CD1c-positive myeloid dendritic cell (primary cell): Measurements from ENCODE around the gene SMARCD1.
"Not testable (repeated sequence)": the region's sequence is repeated elsewhere in the genome, so short reads cannot be mapped to it uniquely, and the experiment has no call there.

Experiments
- DNase-seq: peaks from one replicate; pipeline ENCODE4 v3.0.0-alpha.2; 2016; ENCODE audit errors: extremely low spot score

Gene SMARCD1

GRCh38 chr12:50077099-50077498, 8.0 kb upstream of the SMARCD1 start:
- no peak for DNase-seq

- DNase-seq, result no peak
These were observed 6.9 kb upstream of the SMARCD1 start for GRCh38 chr12:50078281-50078680.

GRCh38 chr12:50079771-50080170, 5.4 kb upstream of the SMARCD1 start:
- DNase-seq, result no peak

GRCh38 chr12:50081096-50081808, 3.9 kb upstream of the SMARCD1 start:
- DNase-seq, result no peak

- DNase-seq, result no peak
These were observed 2.5 kb upstream of the SMARCD1 start for GRCh38 chr12:50082644-50083043.

GRCh38 chr12:50083301-50083700, 1.8 kb upstream of the SMARCD1 start:
- no peak for DNase-seq

- DNase-seq, result not testable (repeated sequence)
These were observed 750 bp upstream of the SMARCD1 start for GRCh38 chr12:50084409-50084774.

- no peak for DNase-seq
These were observed 502 bp downstream of the SMARCD1 start for GRCh38 chr12:50085615-50086072.

GRCh38 chr12:50086148-50086547, 1.0 kb downstream of the SMARCD1 start:
- no peak for DNase-seq

- no peak for DNase-seq
These were observed 2.0 kb downstream of the SMARCD1 start for GRCh38 chr12:50087151-50087550.

GRCh38 chr12:50087995-50088394, 2.9 kb downstream of the SMARCD1 start:
- DNase-seq, result no peak

- peak; percentile 65 for DNase-seq
These were observed 3.6 kb downstream of the SMARCD1 start for GRCh38 chr12:50088577-50089335.

GRCh38 chr12:50089730-50090129, 4.6 kb downstream of the SMARCD1 start:
- no peak for DNase-seq

GRCh38 chr12:50090391-50090790, 5.2 kb downstream of the SMARCD1 start:
- DNase-seq, result no peak

GRCh38 chr12:50097952-50098351, 12.8 kb downstream of the SMARCD1 start:
- no peak for DNase-seq

GRCh38 chr12:50099302-50100008, 14.3 kb downstream of the SMARCD1 start:
- no peak for DNase-seq

- DNase-seq, result no peak
These were observed 15.4 kb downstream of the SMARCD1 start for GRCh38 chr12:50100561-50100960.

GRCh38 chr12:50101663-50102062, 16.5 kb downstream of the SMARCD1 start:
- no peak for DNase-seq

GRCh38 chr12:50102131-50102531, 17.0 kb downstream of the SMARCD1 start:
- DNase-seq, result no peak

GRCh38 chr12:50102646-50103309, 17.6 kb downstream of the SMARCD1 start:
- peak; percentile 35 for DNase-seq

GRCh38 chr12:50103351-50103750, 18.2 kb downstream of the SMARCD1 start:
- no peak for DNase-seq

- DNase-seq, result peak; percentile 29
These were observed 18.7 kb downstream of the SMARCD1 start, which contains the start of gene GPD1 for GRCh38 chr12:50103767-50104321. Gene GPD1 (plus strand): TSS chr12:50104008. CDS start chr12:50104051, 43 bp downstream.
